Activated CD8-positive, alpha-beta T cell treated with anti-CD3 and anti-CD28 coated beads for 36 hours (primary cell): ENCODE results near the gene PPP2R5D. TPM values are rescaled to one million over a fixed set of nuclear protein-coding genes. Genes with fewer than 3 reads are reported as not detected.

ENCODE experiments used
- ATAC-seq: fragments of 200-7000 bp; cut with Tn5 transposase; one replicate; pipeline ENCODE4 v1.10.0; 2021; ENCODE audit warnings: mild to moderate bottlenecking, moderate library complexity
- CTCF ChIA-PET: fragments of 350-600 bp; sonication (Branson Sonifier 250); formaldehyde crosslinking; loops from one replicate; lab custom pipeline; 2021; ENCODE audit warnings: antibody characterized with exemption; lab: Charles Lee
- POLR2A ChIA-PET: fragments of 350-600 bp; sonication (Branson Sonifier 250); formaldehyde crosslinking; loops from one replicate; lab custom pipeline; 2021; ENCODE audit warnings: antibody characterized with exemption; lab: Charles Lee
- DNase-seq: peaks from one replicate; pipeline ENCODE4 v3.0.0-alpha.2; 2020
- H3K27ac Mint-ChIP-seq: one replicate; pipeline ENCODE4 v1.8.0; 2021; ENCODE audit warnings: mild to moderate bottlenecking, mixed read lengths
- H3K27me3 Mint-ChIP-seq: one replicate; pipeline ENCODE4 v1.8.0; 2021; ENCODE audit warnings: mixed read lengths
- H3K36me3 Mint-ChIP-seq: one replicate; pipeline ENCODE4 v1.8.0; 2021; ENCODE audit warnings: low read depth, mixed read lengths
- H3K4me1 Mint-ChIP-seq: one replicate; pipeline ENCODE4 v1.8.0; 2021; ENCODE audit warnings: low read depth, mixed read lengths
- H3K4me3 Mint-ChIP-seq: one replicate; pipeline ENCODE4 v1.8.0; 2021; ENCODE audit warnings: mild to moderate bottlenecking, moderate library complexity, mixed read lengths
- H3K9me3 Mint-ChIP-seq: one replicate; pipeline ENCODE4 v1.8.0; 2021; ENCODE audit warnings: mixed read lengths
- CTCF ChIP-seq: fragments of 200-600 bp; IDR thresholded peaks from one replicate; pipeline ENCODE4 v1.8.0; 2022; ENCODE audit warnings: antibody characterized with exemption, mild to moderate bottlenecking
- intact Hi-C: fragments of 100-400 bp; cut with micrococcal nuclease; formaldehyde crosslinking; loops from one replicate; pipeline ENCODE4 v1.10.0; 2022
- total RNA-seq, 2 experiments: library from RNA; stranded (reverse); gene quantifications; one replicate each; pipeline ENCODE4 v1.2.3, GENCODE V29; 2021

The PPP2R5D gene
- total RNA-seq, 2 experiments from 2014 or later = 41.6 to 47.5 TPM

- H3K36me3 Mint-ChIP-seq = peaks cover 35% of the 10 kb centered on the region
Measured at GRCh38 chr6:43033496-43034189, 49.3 kb downstream of the PPP2R5D start.

GRCh38 chr6:43034190-43034525, 49.8 kb downstream of the PPP2R5D start:
- Mint-ChIP-seq H3K36me3 (peaks cover 32% of the 10 kb centered on the region), H3K4me1 (peaks cover 4% of the 10 kb centered on the region), H3K9me3 (no peaks in the 10 kb centered on the region), H3K4me3 (no peak overlapping the region), H3K27ac (peak overlapping the region; percentile 49), H3K27me3 (no peaks in the 10 kb centered on the region)
- ATAC-seq = no peak
- ChIA-PET POLR2A (no interaction called here), CTCF (interaction anchor here (1.6 kb wide), 1 partner anchor 11 kb away, joined by 3 read pairs; no protein-coding TSS in a partner anchor)
- TF ChIP-seq CTCF = no peak
- intact Hi-C loops = no loop called here
- no peak for DNase-seq

More at GRCh38 chr6:43033496-43034189, 49.3 kb downstream of the PPP2R5D start:
- Mint-ChIP-seq H3K27ac (peak overlapping the region; percentile 49), H3K4me3 (no peak overlapping the region), H3K9me3 (no peaks in the 10 kb centered on the region), H3K4me1 (peaks cover 4% of the 10 kb centered on the region), H3K27me3 (no peaks in the 10 kb centered on the region)
- ATAC-seq = no peak
- no peak for TF ChIP-seq CTCF
- intact Hi-C loops = no loop called here
- CTCF ChIA-PET = interaction anchor here (0.8 kb wide), 1 partner anchor 23 kb away, joined by 3 read pairs; no protein-coding TSS in a partner anchor
- no peak for DNase-seq
- POLR2A ChIA-PET = interaction anchor here (2.2 kb wide), 1 partner anchor 12 kb away, joined by 8 read pairs; the partner anchor contains the start of gene RRP36

DNA sequence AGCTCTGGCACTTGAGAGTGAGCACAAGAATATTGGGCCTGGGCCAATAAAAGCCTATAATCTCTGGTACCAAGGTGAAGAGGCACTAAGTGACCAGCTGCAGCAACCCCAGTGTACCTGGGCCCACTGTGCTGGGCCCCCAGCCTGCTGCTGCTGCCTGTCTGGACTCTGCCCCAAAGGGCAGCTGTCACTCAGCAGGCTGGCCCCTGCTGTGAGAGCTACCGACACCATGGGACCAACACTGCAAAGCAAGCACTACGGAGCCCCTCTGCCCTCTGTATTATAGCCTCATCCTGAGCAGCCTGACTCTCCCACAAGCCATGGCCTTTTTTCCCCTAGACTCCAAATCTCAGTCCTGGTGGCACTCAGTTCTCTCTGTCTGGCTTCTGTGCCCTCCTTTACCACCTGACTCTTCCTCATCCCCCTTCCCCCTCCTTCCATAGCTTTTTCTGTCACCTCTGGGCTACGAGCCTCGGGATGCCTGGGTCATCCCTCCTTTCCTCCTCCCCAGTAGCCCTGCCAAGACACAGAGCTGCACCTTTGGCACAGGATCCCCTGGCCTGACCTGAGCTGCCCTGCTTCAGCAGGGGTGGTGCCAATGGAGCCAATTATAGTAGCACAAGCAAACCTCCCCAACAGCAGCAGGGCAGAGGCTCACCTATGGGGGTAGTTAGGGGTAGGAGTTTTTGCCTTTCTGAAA, 51.3 kb downstream of the PPP2R5D start:
- Mint-ChIP-seq H3K27me3 (no peaks in the 10 kb centered on the region), H3K36me3 (peaks cover 30% of the 10 kb centered on the region), H3K9me3 (no peaks in the 10 kb centered on the region), H3K4me3 (no peak overlapping the region), H3K4me1 (peaks cover 4% of the 10 kb centered on the region), H3K27ac (no peak overlapping the region)
- TF ChIP-seq CTCF = no peak
- intact Hi-C loops = no loop called here
- ATAC-seq (no peak), DNase-seq (no peak)
- CTCF ChIA-PET = interaction anchor here (1.0 to 1.6 kb wide), 4 partner anchors 12 to 108 kb away, joined by 3 to 4 read pairs (median 3); no protein-coding TSS in a partner anchor
- POLR2A ChIA-PET = interaction anchor here (0.6 kb wide), 2 partner anchors 19 to 393 kb away, joined by 3 to 4 read pairs; no protein-coding TSS in a partner anchor

DNA sequence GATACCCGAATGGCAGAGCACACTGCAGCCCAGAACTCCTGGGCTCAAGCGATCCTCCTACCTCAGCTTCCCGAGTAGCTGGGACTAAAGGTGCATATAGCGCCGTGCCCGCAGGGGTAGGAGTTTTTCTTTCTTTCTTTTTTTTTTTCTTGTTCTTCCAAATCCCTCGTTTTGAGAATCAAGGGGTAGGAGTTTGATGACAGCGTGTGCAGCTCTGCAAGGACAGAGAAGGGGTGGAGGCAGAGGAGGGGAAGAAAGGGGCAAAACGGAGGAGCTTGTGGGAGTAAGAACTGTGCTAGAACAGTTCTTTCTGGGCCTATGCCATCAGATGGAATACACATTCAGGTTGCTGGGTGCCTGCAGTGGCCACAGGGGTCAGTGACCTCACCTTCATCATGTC, 52.3 kb downstream of the PPP2R5D start:
- Mint-ChIP-seq H3K9me3 (no peaks in the 10 kb centered on the region), H3K27ac (no peak overlapping the region)

More for the DNA sequence above, 52.3 kb downstream of the PPP2R5D start:
- H3K4me1 Mint-ChIP-seq = peaks cover 4% of the 10 kb centered on the region
- H3K36me3 Mint-ChIP-seq = peaks cover 24% of the 10 kb centered on the region
- DNase-seq (no peak), ATAC-seq (no peak)
- no peaks in the 10 kb centered on the region for H3K27me3 Mint-ChIP-seq
- no peak overlapping the region for H3K4me3 Mint-ChIP-seq
- CTCF ChIA-PET = interaction anchor here (1.0 kb wide), 1 partner anchor 107 kb away, joined by 4 read pairs; no protein-coding TSS in a partner anchor
- TF ChIP-seq CTCF = no peak
- intact Hi-C loops = no loop called here
- POLR2A ChIA-PET = no interaction called here
